ENCODE results near the gene NTRK3.

- TF ChIP-seq, protein P1, sequence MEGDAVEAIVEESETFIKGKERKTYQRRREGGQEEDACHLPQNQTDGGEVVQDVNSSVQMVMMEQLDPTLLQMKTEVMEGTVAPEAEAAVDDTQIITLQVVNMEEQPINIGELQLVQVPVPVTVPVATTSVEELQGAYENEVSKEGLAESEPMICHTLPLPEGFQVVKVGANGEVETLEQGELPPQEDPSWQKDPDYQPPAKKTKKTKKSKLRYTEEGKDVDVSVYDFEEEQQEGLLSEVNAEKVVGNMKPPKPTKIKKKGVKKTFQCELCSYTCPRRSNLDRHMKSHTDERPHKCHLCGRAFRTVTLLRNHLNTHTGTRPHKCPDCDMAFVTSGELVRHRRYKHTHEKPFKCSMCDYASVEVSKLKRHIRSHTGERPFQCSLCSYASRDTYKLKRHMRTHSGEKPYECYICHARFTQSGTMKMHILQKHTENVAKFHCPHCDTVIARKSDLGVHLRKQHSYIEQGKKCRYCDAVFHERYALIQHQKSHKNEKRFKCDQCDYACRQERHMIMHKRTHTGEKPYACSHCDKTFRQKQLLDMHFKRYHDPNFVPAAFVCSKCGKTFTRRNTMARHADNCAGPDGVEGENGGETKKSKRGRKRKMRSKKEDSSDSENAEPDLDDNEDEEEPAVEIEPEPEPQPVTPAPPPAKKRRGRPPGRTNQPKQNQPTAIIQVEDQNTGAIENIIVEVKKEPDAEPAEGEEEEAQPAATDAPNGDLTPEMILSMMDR (IDR thresholded peaks at IDR 0.05), result no peak
- TF ChIP-seq POLR2A (IDR thresholded peaks at IDR 0.05), result no peak
Measured at GRCh38 chr15:88242586-88243555, 13.7 kb downstream of the NTRK3 start.
